ENCODE measurements around the gene APOL1. TPM values are rescaled to one million over a fixed set of nuclear protein-coding genes. Genes with fewer than 3 reads are reported as not detected.

The APOL1 gene
- polyA plus RNA-seq, 1 donor from 2014 or later = not detected

GRCh38 chr22:36243986-36244385 lies 8.9 kb upstream of the APOL1 start:
- no peak overlapping the region for H3K4me3 ChIP-seq (ENCODE audit: low read length)
- H3K9ac ChIP-seq (ENCODE audit: low read length) = no peak overlapping the region
- no peaks in the 10 kb centered on the region for H3K9me3 ChIP-seq (ENCODE audit: low read length)
- H2AFZ ChIP-seq (ENCODE audit: low read depth, low read length) = no peak overlapping the region
- no peak overlapping the region for H3K27ac ChIP-seq (ENCODE audit: low read length)
- H3K9me2 ChIP-seq (ENCODE audit: insufficient read depth, low read length) = no peaks in the 10 kb centered on the region
- no peaks in the 10 kb centered on the region for H4K20me1 ChIP-seq (ENCODE audit: insufficient read depth)
- H3K27me3 ChIP-seq (ENCODE audit: insufficient read depth, low read depth, low read length) = no peaks in the 10 kb centered on the region
- no peaks in the 10 kb centered on the region for H3F3A ChIP-seq (ENCODE audit: insufficient read depth, low read length, poor library complexity, severe bottlenecking)
- no peak overlapping the region for H3K4me2 ChIP-seq (ENCODE audit: low read length)
- H3K36me3 ChIP-seq (ENCODE audit: insufficient read depth, low read length) = no peaks in the 10 kb centered on the region
- no peaks in the 10 kb centered on the region for H3K79me2 ChIP-seq (replicated peaks; ENCODE audit: insufficient read depth, low read length)
- TF ChIP-seq REST (IDR thresholded peaks at IDR 0.05; ENCODE audit: borderline replicate concordance) (no peak), CTCF (IDR thresholded peaks at IDR 0.05; ENCODE audit: poor library complexity, severe bottlenecking) (no peak), EZH2 (IDR thresholded peaks at IDR 0.05; ENCODE audit: borderline replicate concordance, insufficient read depth, low read length, poor library complexity, severe bottlenecking) (no peak), POLR2AphosphoS5 (IDR thresholded peaks at IDR 0.05) (no peak), SMC3 (conservative IDR thresholded peaks at IDR 0.05; ENCODE audit: poor library complexity) (no peak), MXI1 (conservative IDR thresholded peaks at IDR 0.05; ENCODE audit: poor library complexity, severe bottlenecking) (no peak), EP300 (conservative IDR thresholded peaks at IDR 0.05; ENCODE audit: poor library complexity, severe bottlenecking) (no peak), RAD21 (conservative IDR thresholded peaks at IDR 0.05) (no peak), TAF1 (IDR thresholded peaks at IDR 0.05; ENCODE audit: low read depth) (no peak)

- H2AFZ ChIP-seq (ENCODE audit: low read depth, low read length) = no peak overlapping the region
- no peaks in the 10 kb centered on the region for H3K9me2 ChIP-seq (ENCODE audit: insufficient read depth, low read length)
Measured at GRCh38 chr22:36244522-36245391, 8.2 kb upstream of the APOL1 start.

More at GRCh38 chr22:36244522-36245391, 8.2 kb upstream of the APOL1 start:
- Histone ChIP-seq H3K27me3 (ENCODE audit: insufficient read depth, low read depth, low read length) (no peaks in the 10 kb centered on the region), H3K36me3 (ENCODE audit: insufficient read depth, low read length) (no peaks in the 10 kb centered on the region), H4K20me1 (ENCODE audit: insufficient read depth) (no peaks in the 10 kb centered on the region), H3K79me2 (replicated peaks; ENCODE audit: insufficient read depth, low read length) (no peaks in the 10 kb centered on the region), H3K4me3 (ENCODE audit: low read length) (no peak overlapping the region), H3K9ac (ENCODE audit: low read length) (no peak overlapping the region), H3K9me3 (ENCODE audit: low read length) (no peaks in the 10 kb centered on the region), H3F3A (ENCODE audit: insufficient read depth, low read length, poor library complexity, severe bottlenecking) (no peaks in the 10 kb centered on the region), H3K4me2 (ENCODE audit: low read length) (no peak overlapping the region), H3K27ac (ENCODE audit: low read length) (no peak overlapping the region)
- TF ChIP-seq EZH2 (IDR thresholded peaks at IDR 0.05; ENCODE audit: borderline replicate concordance, insufficient read depth, low read length, poor library complexity, severe bottlenecking) (no peak), EP300 (conservative IDR thresholded peaks at IDR 0.05; ENCODE audit: poor library complexity, severe bottlenecking) (no peak), MXI1 (conservative IDR thresholded peaks at IDR 0.05; ENCODE audit: poor library complexity, severe bottlenecking) (no peak), TAF1 (IDR thresholded peaks at IDR 0.05; ENCODE audit: low read depth) (no peak), SMC3 (conservative IDR thresholded peaks at IDR 0.05; ENCODE audit: poor library complexity) (no peak), RAD21 (conservative IDR thresholded peaks at IDR 0.05) (no peak), CTCF (IDR thresholded peaks at IDR 0.05; ENCODE audit: poor library complexity, severe bottlenecking) (no peak), POLR2AphosphoS5 (IDR thresholded peaks at IDR 0.05) (no peak), REST (IDR thresholded peaks at IDR 0.05; ENCODE audit: borderline replicate concordance) (no peak)
